SK-N-SH (cell line): ENCODE data around the gene OBP2A. TPM values are rescaled to one million over a fixed set of nuclear protein-coding genes. Genes with fewer than 3 reads are reported as not detected.

ENCODE experiments used
- CTCF ChIA-PET: fragments of 300-600, 350-600 bp; formaldehyde crosslinking; extraction: SDS; loops from one replicate; lab custom pipeline; 2021; lab: Yijun Ruan, JAX
- POLR2A ChIA-PET: fragments of 350-600 bp; sonication (Branson Sonifier 250); formaldehyde crosslinking; extraction: SDS; loops from one replicate; lab custom pipeline; 2020; ENCODE audit warnings: antibody characterized with exemption, inconsistent platforms; lab: Yijun Ruan, JAX
- DNase-seq: peaks from one replicate; pipeline ENCODE4 v3.0.0; 2012
- H2AFZ ChIP-seq: fragments of 200-600 bp; sonication (generic); 2 replicates; pipeline ENCODE4 v1.8.1; 2016; ENCODE audit warnings: antibody characterized with exemption, mild to moderate bottlenecking, low read depth
- H3F3A ChIP-seq: fragments of 200-600 bp; sonication (generic); replicated peaks from 2 replicates; pipeline ENCODE3; 2016; ENCODE audit warnings: antibody characterized with exemption, mild to moderate bottlenecking; ENCODE audit not compliant: insufficient read depth
- H3K27ac ChIP-seq, 2 experiments: fragments of 200-500 bp in 1 of 2; fragments of 200-600 bp in 1 of 2; sonication (Bioruptor generic) in 1 of 2; sonication (generic), shearing (Covaris generic) in 1 of 2; 2 replicates each; pipeline versions ENCODE4 v1.5.1 to v1.6.1; 2014 to 2016; ENCODE audit warnings: low read depth in 2 of 2, inconsistent platforms in 1 of 2, low read length in 1 of 2, mild to moderate bottlenecking in 1 of 2, mixed read lengths in 1 of 2
- H3K27me3 ChIP-seq: fragments of 200-600 bp; sonication (generic), shearing (Covaris generic); 2 replicates; pipeline ENCODE4 v1.6.1; 2016; ENCODE audit warnings: mixed run types; ENCODE audit not compliant: insufficient read depth
- H3K36me3 ChIP-seq, 2 experiments: fragments of 200-500 bp in 1 of 2; fragments of 200-600 bp in 1 of 2; sonication (Bioruptor generic) in 1 of 2; sonication (generic) in 1 of 2; replicated peaks in 1 of 2; 2 replicates each; pipeline versions ENCODE3 to v1.5.1; 2014 to 2016; ENCODE audit warnings: low read length in 1 of 2, mild to moderate bottlenecking in 1 of 2; ENCODE audit not compliant: insufficient read depth in 2 of 2, control insufficient read depth in 1 of 2
- H3K4me1 ChIP-seq, 2 experiments: fragments of 200-500 bp in 1 of 2; fragments of 200-600 bp in 1 of 2; sonication (Bioruptor generic) in 1 of 2; sonication (generic), shearing (Covaris generic) in 1 of 2; 2 replicates each; pipeline versions ENCODE4 v1.5.1 to v1.6.1; 2014 to 2016; ENCODE audit warnings: low read depth in 1 of 2, low read length in 1 of 2, mixed run types in 1 of 2; ENCODE audit not compliant: insufficient read depth in 2 of 2, control insufficient read depth in 1 of 2
- H3K4me2 ChIP-seq: fragments of 200-600 bp; sonication (generic), shearing (Covaris generic); 2 replicates; pipeline ENCODE4 v1.6.1; 2017; ENCODE audit warnings: mixed run types
- H3K4me3 ChIP-seq, 2 experiments: fragments of 200-500 bp in 1 of 2; fragments of 200-600 bp in 1 of 2; sonication (Bioruptor generic) in 1 of 2; sonication (generic), shearing (Covaris generic) in 1 of 2; 2 replicates each; pipeline versions ENCODE4 v1.5.1 to v1.8.1; 2014 to 2016; ENCODE audit warnings: low read depth in 2 of 2, inconsistent platforms in 1 of 2, low read length in 1 of 2, mild to moderate bottlenecking in 1 of 2, mixed read lengths in 1 of 2, moderate library complexity in 1 of 2
- H3K79me2 ChIP-seq: fragments of 200-600 bp; sonication (generic); 2 replicates; pipeline ENCODE4 v1.8.1; 2017; ENCODE audit warnings: mild to moderate bottlenecking; ENCODE audit not compliant: insufficient read depth
- H3K9ac ChIP-seq: fragments of 200-600 bp; sonication (generic); 2 replicates; pipeline ENCODE4 v1.6.1; 2017; ENCODE audit warnings: mixed run types
- H3K9me2 ChIP-seq: fragments of 200-600 bp; sonication (generic); 2 replicates; pipeline ENCODE4 v1.6.1; 2017; ENCODE audit warnings: mixed run types
- H3K9me3 ChIP-seq: fragments of 200-600 bp; sonication (generic); 2 replicates; pipeline ENCODE4 v1.6.1; 2017; ENCODE audit warnings: mixed run types, mild to moderate bottlenecking, moderate library complexity
- H4K20me1 ChIP-seq: fragments of 200-600 bp; sonication (generic); 2 replicates; pipeline ENCODE4 v1.6.1; 2017; ENCODE audit warnings: mild to moderate bottlenecking, mixed run types; ENCODE audit not compliant: insufficient read depth
- CHD2 ChIP-seq: fragments of 150-350 bp; IDR thresholded peaks from 2 replicates; pipeline ENCODE4 v1.6.1; 2018; ENCODE audit warnings: low read length; ENCODE audit not compliant: partially characterized antibody
- FOSL2 ChIP-seq: IDR thresholded peaks from 2 replicates; pipeline ENCODE4 v1.4.0; 2012; ENCODE audit warnings: low read depth, mild to moderate bottlenecking, moderate library complexity, borderline replicate concordance
- FOXM1 ChIP-seq: IDR thresholded peaks from 2 replicates; pipeline ENCODE4 v1.4.0; 2012; ENCODE audit warnings: low read depth, mild to moderate bottlenecking
- GATA2 ChIP-seq: sonication (generic); formaldehyde crosslinking; IDR thresholded peaks from 2 replicates; pipeline ENCODE4 v1.5.0; 2020; ENCODE audit warnings: mild to moderate bottlenecking, missing genetic modification reagents
- IRF3 ChIP-seq: fragments of 150-350 bp; IDR thresholded peaks from 2 replicates; pipeline ENCODE4 v1.6.1; 2016; ENCODE audit warnings: mild to moderate bottlenecking, low read depth, low read length
- MAX ChIP-seq: IDR thresholded peaks from 2 replicates; pipeline ENCODE4 v1.4.0; 2012; ENCODE audit warnings: low read depth
- NRF1 ChIP-seq: IDR thresholded peaks from 2 replicates; pipeline ENCODE4 v1.6.1; 2012; ENCODE audit warnings: low read depth, mild to moderate bottlenecking, low read length
- RCOR1 ChIP-seq: fragments of 150-350 bp; IDR thresholded peaks from 2 replicates; pipeline ENCODE4 v1.6.1; 2017; ENCODE audit warnings: antibody characterized with exemption, low read length
- REST ChIP-seq: IDR thresholded peaks from 2 replicates; pipeline ENCODE4 v1.6.1; 2012; ENCODE audit warnings: mild to moderate bottlenecking, low read depth, low read length, moderate library complexity
- RFX5 ChIP-seq: IDR thresholded peaks from 2 replicates; pipeline ENCODE4 v1.6.1; 2012; ENCODE audit warnings: mild to moderate bottlenecking, improper control_type of control experiment, low read length
- RXRA ChIP-seq: IDR thresholded peaks from 2 replicates; pipeline ENCODE4 v1.4.0; 2012; ENCODE audit warnings: low read depth, mild to moderate bottlenecking, borderline replicate concordance
- SIN3A ChIP-seq: IDR thresholded peaks from 2 replicates; pipeline ENCODE4 v1.6.1; 2012; ENCODE audit warnings: low read depth, mild to moderate bottlenecking, low read length, moderate library complexity, borderline replicate concordance
- SMC3 ChIP-seq: IDR thresholded peaks from 2 replicates; pipeline ENCODE4 v1.6.1; 2012; ENCODE audit warnings: low read depth, low read length, improper control_type of control experiment
- USF1 ChIP-seq: IDR thresholded peaks from 2 replicates; pipeline ENCODE4 v1.4.0; 2012; ENCODE audit warnings: low read depth, borderline replicate concordance
- WGBS: methylation state at CpG from one replicate; pipeline ENCODE4 v1.1.6; 2017; ENCODE audit warnings: low lambda C conversion rate; 5-methylcytosine and 5-hydroxymethylcytosine counted together
- polyA plus RNA-seq, 3 experiments: library from polyadenylated mRNA; depleted of rRNA; stranded (reverse); fragments of >200 nt; gene quantifications; 2 replicates each; pipeline ENCODE4 v1.2.3, GENCODE V29; 2012

The OBP2A gene
- polyA plus RNA-seq, 1 of the 3 experiments (the other 2 are of a cell fraction) = not detected

GRCh38 chr9:135530146-135530545, 15.8 kb upstream of the OBP2A start:
- no peak for DNase-seq
- 6% methylated on average over 4 of the region's 5 CpGs for WGBS
- Histone ChIP-seq H3K9ac (no peak overlapping the region), H3K9me2 (no peaks in the 10 kb centered on the region), H3K9me3 (no peaks in the 10 kb centered on the region), H3F3A (no peaks in the 10 kb centered on the region), H3K4me1 (no peaks in the 10 kb centered on the region), H3K36me3 (no peaks in the 10 kb centered on the region), H3K79me2 (no peaks in the 10 kb centered on the region), H3K4me3 (no peak overlapping the region), H3K4me2 (no peak overlapping the region), H4K20me1 (no peaks in the 10 kb centered on the region), H2AFZ (no peak overlapping the region), H3K27me3 (no peaks in the 10 kb centered on the region), H3K27ac (no peak overlapping the region)
- ChIA-PET CTCF (interaction anchor here (1.8 kb wide), 1 partner anchor 26 kb away, joined by 8 read pairs; no protein-coding TSS in a partner anchor), POLR2A (no interaction called here)
- TF ChIP-seq GATA2 (no peak), RXRA (no peak), NRF1 (no peak), REST (no peak), MAX (no peak), SMC3 (no peak), CHD2 (no peak), RCOR1 (no peak), RFX5 (no peak), USF1 (no peak), SIN3A (no peak), IRF3 (no peak), FOXM1 (no peak), FOSL2 (no peak)
